BJ (cell line): ENCODE results near the gene MOGAT1. TPM values are rescaled to one million over a fixed set of nuclear protein-coding genes. Genes with fewer than 3 reads are reported as not detected.

ENCODE experiments used
- CTCF ChIA-PET: fragments of 350-600 bp; formaldehyde crosslinking; extraction: SDS; loops from one replicate; lab custom pipeline; 2021; ENCODE audit warnings: antibody characterized with exemption, inconsistent platforms; lab: Yijun Ruan, JAX
- POLR2A ChIA-PET: fragments of 300-600 bp; sonication (Branson Sonifier 250); formaldehyde crosslinking; extraction: SDS; loops from one replicate; lab custom pipeline; 2021; ENCODE audit warnings: antibody characterized with exemption; lab: Charles Lee
- DNase-seq: peaks from one replicate; pipeline ENCODE4 v3.0.0-alpha.2; 2011; ENCODE audit warnings: low read depth
- H3K27me3 ChIP-seq: 2 replicates; pipeline ENCODE4 v1.6.0; 2011; ENCODE audit warnings: low read length; ENCODE audit not compliant: control insufficient read depth, insufficient read depth
- H3K36me3 ChIP-seq: 2 replicates; pipeline ENCODE4 v1.5.1; 2011; ENCODE audit warnings: low read length; ENCODE audit not compliant: control insufficient read depth, insufficient read depth
- H3K4me3 ChIP-seq: 2 replicates; pipeline ENCODE4 v1.5.1; 2011; ENCODE audit warnings: low read depth, mild to moderate bottlenecking, control low read depth, low read length
- CTCF ChIP-seq: IDR thresholded peaks from 2 replicates; pipeline ENCODE4 v1.5.1; 2011; ENCODE audit warnings: low read depth, mild to moderate bottlenecking, control low read depth, inconsistent platforms, low read length, moderate library complexity; ENCODE audit not compliant: insufficient read depth
- polyA plus RNA-seq: library from polyadenylated mRNA; depleted of rRNA; stranded (reverse); fragments of >200 nt; gene quantifications from 2 replicates; pipeline ENCODE4 v1.2.3, GENCODE V29; 2011

The MOGAT1 gene
- polyA plus RNA-seq, 1 experiment, result not detected

GRCh38 chr2:222745836-222746559 is 74.5 kb downstream of the MOGAT1 start:
- no peaks in the 10 kb centered on the region for H3K27me3 ChIP-seq
- POLR2A ChIA-PET, result interaction anchor here (0.7 to 0.9 kb wide), 2 partner anchors 11 kb away, joined by 3 to 4 read pairs; no protein-coding TSS in a partner anchor
- no peak overlapping the region for H3K4me3 ChIP-seq
- CTCF ChIA-PET, result interaction anchor here (0.7 to 1.9 kb wide), 6 partner anchors 8 to 55 kb away, joined by 3 to 6 read pairs (median 4); no protein-coding TSS in a partner anchor
- no peak for DNase-seq
- no peaks in the 10 kb centered on the region for H3K36me3 ChIP-seq
- no peak for TF ChIP-seq CTCF

GRCh38 chr2:222747526-222748160 is 76.2 kb downstream of the MOGAT1 start:
- H3K36me3 ChIP-seq, result no peaks in the 10 kb centered on the region
- no peak for TF ChIP-seq CTCF
- H3K4me3 ChIP-seq, result no peak overlapping the region
- no peaks in the 10 kb centered on the region for H3K27me3 ChIP-seq
- POLR2A ChIA-PET, result interaction anchor here (0.7 kb wide), 1 partner anchor 13 kb away, joined by 4 read pairs; no protein-coding TSS in a partner anchor
- no peak for DNase-seq
- CTCF ChIA-PET, result no interaction called here

GRCh38 chr2:222750533-222750932 is 79.1 kb downstream of the MOGAT1 start:
- ChIA-PET CTCF (interaction anchor here (0.8 to 0.9 kb wide), 2 partner anchors 37 to 153 kb away, joined by 3 read pairs; no protein-coding TSS in a partner anchor), POLR2A (no interaction called here)
- Histone ChIP-seq H3K36me3 (no peaks in the 10 kb centered on the region), H3K4me3 (no peak overlapping the region), H3K27me3 (no peaks in the 10 kb centered on the region)
- no peak for TF ChIP-seq CTCF
- no peak for DNase-seq

- Histone ChIP-seq H3K36me3 (no peaks in the 10 kb centered on the region), H3K27me3 (no peaks in the 10 kb centered on the region), H3K4me3 (no peak overlapping the region)
- ChIA-PET POLR2A (no interaction called here), CTCF (interaction anchor here (0.6 to 0.9 kb wide), 3 partner anchors 8 to 152 kb away, joined by 3 read pairs; no protein-coding TSS in a partner anchor)
- TF ChIP-seq CTCF, result no peak
- no peak for DNase-seq
Observed at GRCh38 chr2:222751238-222751637, 79.8 kb downstream of the MOGAT1 start.
